ENCODE data around the gene IDH2.

Gene IDH2

GRCh38 chr15:90051874-90052273 is 50.4 kb downstream of the IDH2 start:
- Histone ChIP-seq H3K4me3 (ENCODE audit: low read length) (no peak overlapping the region), H3K79me2 (ENCODE audit: control insufficient read depth, low read length) (peaks cover 39% of the 10 kb centered on the region), H4K20me1 (ENCODE audit: control insufficient read depth, insufficient read depth, low read depth, low read length) (0 out of 2 replicates have a peak, but pooled peaks cover 3% of the 10 kb centered on the region), H3K27me3 (ENCODE audit: control insufficient read depth, low read length) (no peaks in the 10 kb centered on the region), H3K4me1 (ENCODE audit: control insufficient read depth, low read length) (peaks cover 3% of the 10 kb centered on the region), H3F3A (ENCODE audit: control insufficient read depth, insufficient read depth) (no peaks in the 10 kb centered on the region), H3K27ac (ENCODE audit: low read depth, low read length) (no peak overlapping the region), H3K9me3 (ENCODE audit: control insufficient read depth, insufficient read depth, low read length) (no peaks in the 10 kb centered on the region), H3K9me2 (replicated peaks; ENCODE audit: control insufficient read depth, low read length) (no peaks in the 10 kb centered on the region), H3K36me3 (ENCODE audit: control insufficient read depth, low read length) (no peaks in the 10 kb centered on the region), H3K4me2 (ENCODE audit: low read length) (no peak overlapping the region)
- TF ChIP-seq EZH2phosphoT487 (IDR thresholded peaks at IDR 0.05; ENCODE audit: borderline replicate concordance, low read length), result no peak
- TF ChIP-seq CTCF (IDR thresholded peaks at IDR 0.05; ENCODE audit: low read depth, low read length, poor library complexity, severe bottlenecking), result no peak

GRCh38 chr15:90049666-90050604 is 52.3 kb downstream of the IDH2 start:
- Histone ChIP-seq H3K9me2 (replicated peaks; ENCODE audit: control insufficient read depth, low read length) (no peaks in the 10 kb centered on the region), H3K27me3 (ENCODE audit: control insufficient read depth, low read length) (no peaks in the 10 kb centered on the region), H3K4me1 (ENCODE audit: control insufficient read depth, low read length) (peaks cover 15% of the 10 kb centered on the region), H3F3A (ENCODE audit: control insufficient read depth, insufficient read depth) (no peaks in the 10 kb centered on the region), H4K20me1 (ENCODE audit: control insufficient read depth, insufficient read depth, low read depth, low read length) (0 out of 2 replicates have a peak, but pooled peaks cover 3% of the 10 kb centered on the region), H3K4me3 (ENCODE audit: low read length) (no peak overlapping the region), H3K36me3 (ENCODE audit: control insufficient read depth, low read length) (no peaks in the 10 kb centered on the region), H3K9me3 (ENCODE audit: control insufficient read depth, insufficient read depth, low read length) (no peaks in the 10 kb centered on the region), H3K79me2 (ENCODE audit: control insufficient read depth, low read length) (peaks cover 36% of the 10 kb centered on the region), H3K4me2 (ENCODE audit: low read length) (no peak overlapping the region), H3K27ac (ENCODE audit: low read depth, low read length) (no peak overlapping the region)
- TF ChIP-seq EZH2phosphoT487 (IDR thresholded peaks at IDR 0.05; ENCODE audit: borderline replicate concordance, low read length) (no peak), CTCF (IDR thresholded peaks at IDR 0.05; ENCODE audit: low read depth, low read length, poor library complexity, severe bottlenecking) (no peak)

GRCh38 chr15:90049030-90049429 is 53.2 kb downstream of the IDH2 start:
- Histone ChIP-seq H3K4me3 (ENCODE audit: low read length) (no peak overlapping the region), H3K4me2 (ENCODE audit: low read length) (no peak overlapping the region), H3K4me1 (ENCODE audit: control insufficient read depth, low read length) (peaks cover 15% of the 10 kb centered on the region), H3F3A (ENCODE audit: control insufficient read depth, insufficient read depth) (no peaks in the 10 kb centered on the region), H3K79me2 (ENCODE audit: control insufficient read depth, low read length) (peaks cover 32% of the 10 kb centered on the region), H3K27ac (ENCODE audit: low read depth, low read length) (no peak overlapping the region), H4K20me1 (ENCODE audit: control insufficient read depth, insufficient read depth, low read depth, low read length) (0 out of 2 replicates have a peak, but pooled peaks cover 3% of the 10 kb centered on the region), H3K36me3 (ENCODE audit: control insufficient read depth, low read length) (no peaks in the 10 kb centered on the region), H3K9me2 (replicated peaks; ENCODE audit: control insufficient read depth, low read length) (no peaks in the 10 kb centered on the region), H3K9me3 (ENCODE audit: control insufficient read depth, insufficient read depth, low read length) (no peaks in the 10 kb centered on the region), H3K27me3 (ENCODE audit: control insufficient read depth, low read length) (no peaks in the 10 kb centered on the region)
- TF ChIP-seq CTCF (IDR thresholded peaks at IDR 0.05; ENCODE audit: low read depth, low read length, poor library complexity, severe bottlenecking) (no peak), EZH2phosphoT487 (IDR thresholded peaks at IDR 0.05; ENCODE audit: borderline replicate concordance, low read length) (no peak)
